Adrenal gland (tissue), 12 donors: ENCODE results near the gene DCANP1. TPM values are rescaled to one million over a fixed set of nuclear protein-coding genes. Genes with fewer than 3 reads are reported as not detected.

Experiments
- DNase-seq, 7 donors: peaks; one replicate each; pipeline ENCODE4 v3.0.0-alpha.2; 2019 to 2020
- H3K27ac ChIP-seq, 5 donors: fragments of 200-600 bp; sonication (generic) in 4 of 5; 1 replicate in 3 of 5; 2 replicates in 2 of 5; pipeline versions ENCODE4 v1.5.1 to v1.8.0; 2016 to 2020; ENCODE audit warnings: mild to moderate bottlenecking in 1 of 5
- H3K27me3 ChIP-seq: fragments of 200-600 bp; 2 replicates; pipeline ENCODE4 v1.8.0; 2021
- H3K36me3 ChIP-seq, 2 donors: fragments of 200-600 bp; replicated peaks in 1 of 2; 1 replicate in 1 of 2; 2 replicates in 1 of 2; pipeline versions ENCODE4 v1.5.1 to v1.8.0; 2018 to 2022
- H3K4me1 ChIP-seq, 2 donors: fragments of 200-600 bp; replicated peaks in 1 of 2; 1 replicate in 1 of 2; 2 replicates in 1 of 2; pipeline versions ENCODE4 v1.5.1 to v1.8.0; 2018 to 2021
- H3K4me3 ChIP-seq, 4 donors: fragments of 200-600 bp; sonication (generic) in 3 of 4; one replicate each; pipeline ENCODE4 v1.5.1; 2016 to 2018
- H3K9me3 ChIP-seq, 3 donors: fragments of 200-600 bp; sonication (generic) in 1 of 3; replicated peaks in 1 of 3; 1 replicate in 2 of 3; 2 replicates in 1 of 3; pipeline versions ENCODE4 v1.5.1 to v1.8.0; 2016 to 2021
- POLR2A ChIP-seq, 2 donors: fragments of 450-650 bp; IDR thresholded peaks; one replicate each; pipeline ENCODE4 v1.6.1; 2017; ENCODE audit warnings: antibody characterized with exemption in 2 of 2, mild to moderate bottlenecking in 2 of 2, moderate library complexity in 1 of 2
- WGBS, 4 donors: extraction: QIAGEN DNeasy Blood & Tissue Kit in 2 of 4; methylation state at CpG; one replicate each; pipeline versions ENCODE4 v1.1.5 to v1.1.7; 2013 to 2017; 5-methylcytosine and 5-hydroxymethylcytosine counted together
- intact Hi-C, 2 donors: fragments of 100-400 bp; cut with DNase I; formaldehyde crosslinking; loops; one replicate each; pipeline versions ENCODE4 v1.14.1 to v1.15.0; 2022 to 2023
- polyA plus RNA-seq, 3 donors: library from polyadenylated mRNA; stranded (reverse); fragments of 200-250 nt in 2 of 3; fragments of 350-450 nt in 1 of 3; fragmentation: Illumina TruSeq in 1 of 3; extraction: RNeasy Lipid Tissue Mini Kit (QIAGEN cat#74804) in 1 of 3; gene quantifications; one replicate each; pipeline ENCODE4 v1.2.3, GENCODE V29; 2013 to 2014
- total RNA-seq, 9 donors: library from RNA; depleted of rRNA in 4 of 9; stranded (reverse); fragments of >200 nt in 4 of 9; fragments of 120-200 nt in 1 of 9; fragmentation: NEBNext Ultra II Directional in 1 of 9; extraction: Animal tissue kit (Norgen Biotek cat#: 25700) in 1 of 9; gene quantifications; one replicate each; pipeline versions ENCODE4 v1.1.0 to v1.2.4, GENCODE V29; 2013 to 2023
- TF ChIP-seq, protein P1 (sequence below), 6 experiments: fragments of 450-650 bp in 4 of 6; fragments of 200-600 bp in 2 of 6; sonication (generic) in 1 of 6; IDR thresholded peaks; 1 replicate in 5 of 6; 2 replicates in 1 of 6; pipeline versions ENCODE4 v1.5.1 to v1.8.0; 2016 to 2021; ENCODE audit warnings: antibody characterized with exemption in 6 of 6, mild to moderate bottlenecking in 2 of 6, moderate library complexity in 1 of 6
- donor health status: healthy with polysubstance abuse.
- donor health status: Bipolar disorder and iron deficiency.
- donor health status: DM: yes; HTN: yes; CAD: no.
- donor health status: DM: no; HTN: no; CAD: no.
- donor health status: DM: no; HTN: no; CAD: no.
- donor health status: DM: yes; HTN: yes; CAD: no.

Gene DCANP1
- total and polyA plus RNA-seq, 12 donors = 0.08 TPM; not detected in 11

DNA sequence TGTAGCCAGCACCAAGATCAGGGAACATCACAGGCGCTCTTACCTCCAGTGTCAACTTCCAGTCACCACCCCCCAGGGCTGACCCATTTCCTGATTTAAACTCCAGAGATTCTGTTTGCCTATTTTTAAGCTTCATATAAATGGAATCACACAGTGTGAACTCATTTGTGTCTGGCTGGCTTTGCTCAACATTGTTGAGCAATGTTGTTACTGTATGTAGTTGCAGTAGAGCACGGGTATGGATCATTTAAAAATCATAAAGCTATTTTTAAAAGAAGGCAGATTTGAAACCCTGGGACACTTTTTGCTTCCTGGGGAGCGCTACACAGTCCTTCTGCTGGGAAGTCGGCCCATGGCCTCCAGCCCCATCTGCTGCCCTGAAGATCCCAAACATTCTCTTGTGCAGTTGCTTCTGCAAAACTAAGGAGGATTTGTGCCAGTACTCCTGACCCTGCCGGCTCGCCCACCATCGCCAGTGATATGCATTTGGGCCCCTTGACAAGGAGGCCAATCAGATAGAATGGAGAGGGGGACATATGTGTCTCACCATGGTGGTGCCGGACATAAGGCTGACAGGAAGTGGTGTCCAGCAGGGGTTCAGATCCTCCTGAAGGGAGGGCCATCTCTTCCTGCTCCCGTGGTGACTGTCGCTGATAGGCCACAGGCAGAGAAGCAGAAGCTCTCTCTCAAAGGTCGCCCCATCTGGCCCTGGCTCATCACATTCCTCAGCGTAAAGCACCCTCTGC, 13.3 kb downstream of the DCANP1 start:
- intact Hi-C loops = no loop called here
- no peak overlapping the region for H3K4me3 ChIP-seq
- peak in 1 of 7 donors; percentile 30 for DNase-seq
- no peaks in the 10 kb centered on the region for H3K9me3 ChIP-seq
- H3K27ac ChIP-seq = peak overlapping the region in 1 of 5 donors; percentile 36
- H3K4me1 ChIP-seq = no peaks in the 10 kb centered on the region
- H3K36me3 ChIP-seq = no peaks in the 10 kb centered on the region
- TF ChIP-seq POLR2A (IDR thresholded peaks at IDR 0.05) = no peak
- TF ChIP-seq, protein P1, sequence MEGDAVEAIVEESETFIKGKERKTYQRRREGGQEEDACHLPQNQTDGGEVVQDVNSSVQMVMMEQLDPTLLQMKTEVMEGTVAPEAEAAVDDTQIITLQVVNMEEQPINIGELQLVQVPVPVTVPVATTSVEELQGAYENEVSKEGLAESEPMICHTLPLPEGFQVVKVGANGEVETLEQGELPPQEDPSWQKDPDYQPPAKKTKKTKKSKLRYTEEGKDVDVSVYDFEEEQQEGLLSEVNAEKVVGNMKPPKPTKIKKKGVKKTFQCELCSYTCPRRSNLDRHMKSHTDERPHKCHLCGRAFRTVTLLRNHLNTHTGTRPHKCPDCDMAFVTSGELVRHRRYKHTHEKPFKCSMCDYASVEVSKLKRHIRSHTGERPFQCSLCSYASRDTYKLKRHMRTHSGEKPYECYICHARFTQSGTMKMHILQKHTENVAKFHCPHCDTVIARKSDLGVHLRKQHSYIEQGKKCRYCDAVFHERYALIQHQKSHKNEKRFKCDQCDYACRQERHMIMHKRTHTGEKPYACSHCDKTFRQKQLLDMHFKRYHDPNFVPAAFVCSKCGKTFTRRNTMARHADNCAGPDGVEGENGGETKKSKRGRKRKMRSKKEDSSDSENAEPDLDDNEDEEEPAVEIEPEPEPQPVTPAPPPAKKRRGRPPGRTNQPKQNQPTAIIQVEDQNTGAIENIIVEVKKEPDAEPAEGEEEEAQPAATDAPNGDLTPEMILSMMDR (IDR thresholded peaks at IDR 0.05) = no peak
- peaks cover 4% of the 10 kb centered on the region for H3K27me3 ChIP-seq
- WGBS, 4 donors = 63 to 77% (median 67%) methylated on average over 7 to 12 of the region's 12 CpGs

DNA sequence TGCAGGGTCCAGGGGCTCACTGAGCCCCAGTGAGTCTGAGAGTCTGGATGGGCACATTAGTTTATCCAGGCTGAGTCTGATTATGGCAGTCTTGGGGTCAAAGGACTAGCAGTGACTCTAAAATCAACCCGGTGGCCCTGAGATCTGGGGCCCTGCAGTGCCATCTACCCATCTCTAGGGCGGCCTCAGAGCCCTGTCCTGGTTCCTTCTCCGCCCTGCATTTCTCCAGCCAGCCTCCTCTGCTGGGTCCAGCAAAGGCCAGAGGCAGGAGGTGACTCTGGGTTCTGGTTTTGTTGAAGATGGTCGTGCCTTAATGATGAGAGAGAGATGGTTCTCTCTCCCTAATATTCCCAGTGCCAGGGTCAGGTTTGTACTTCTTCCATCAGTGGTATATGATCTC, 15.0 kb downstream of the DCANP1 start:
- Histone ChIP-seq H3K4me3 (no peak overlapping the region), H3K36me3 (no peaks in the 10 kb centered on the region), H3K27me3 (peaks cover 4% of the 10 kb centered on the region), H3K9me3 (no peaks in the 10 kb centered on the region), H3K27ac (no peak overlapping the region), H3K4me1 (no peaks in the 10 kb centered on the region)
- WGBS, 4 donors = 70 to 86% (median 83%) methylated on average over 3 to 4 of the region's 4 CpGs
- TF ChIP-seq, protein P1 (IDR thresholded peaks at IDR 0.05) = no peak
- TF ChIP-seq POLR2A (IDR thresholded peaks at IDR 0.05) = no peak
- intact Hi-C loops = no loop called here
- no peak for DNase-seq

DNA sequence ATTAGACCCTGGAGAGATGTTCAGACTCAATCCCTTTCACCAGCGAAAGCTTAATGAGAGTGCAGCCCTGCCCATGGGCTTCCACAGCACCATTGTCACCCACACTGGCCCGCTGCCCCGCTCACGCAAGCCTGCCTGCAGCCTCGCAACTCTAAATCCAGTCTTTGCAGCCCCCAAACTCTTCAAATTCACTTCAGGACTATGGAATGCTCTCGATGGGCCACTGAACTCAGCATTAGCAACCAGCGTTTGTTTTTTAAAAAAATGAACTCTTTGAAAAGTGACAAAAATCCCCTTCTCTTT, 17.1 kb downstream of the DCANP1 start:
- intact Hi-C loops = no loop called here
- H3K36me3 ChIP-seq = no peaks in the 10 kb centered on the region
- no peaks in the 10 kb centered on the region for H3K9me3 ChIP-seq
- H3K4me3 ChIP-seq = no peak overlapping the region
- H3K27me3 ChIP-seq = no peaks in the 10 kb centered on the region
- WGBS, 4 donors = 72 to 89% (median 83%) methylated on average over 7 of the region's 7 CpGs
- no peak overlapping the region for H3K27ac ChIP-seq
- no peak for DNase-seq
- TF ChIP-seq POLR2A (IDR thresholded peaks at IDR 0.05) = no peak
- TF ChIP-seq, protein P1 (IDR thresholded peaks at IDR 0.05) = no peak
- H3K4me1 ChIP-seq = no peaks in the 10 kb centered on the region

DNA sequence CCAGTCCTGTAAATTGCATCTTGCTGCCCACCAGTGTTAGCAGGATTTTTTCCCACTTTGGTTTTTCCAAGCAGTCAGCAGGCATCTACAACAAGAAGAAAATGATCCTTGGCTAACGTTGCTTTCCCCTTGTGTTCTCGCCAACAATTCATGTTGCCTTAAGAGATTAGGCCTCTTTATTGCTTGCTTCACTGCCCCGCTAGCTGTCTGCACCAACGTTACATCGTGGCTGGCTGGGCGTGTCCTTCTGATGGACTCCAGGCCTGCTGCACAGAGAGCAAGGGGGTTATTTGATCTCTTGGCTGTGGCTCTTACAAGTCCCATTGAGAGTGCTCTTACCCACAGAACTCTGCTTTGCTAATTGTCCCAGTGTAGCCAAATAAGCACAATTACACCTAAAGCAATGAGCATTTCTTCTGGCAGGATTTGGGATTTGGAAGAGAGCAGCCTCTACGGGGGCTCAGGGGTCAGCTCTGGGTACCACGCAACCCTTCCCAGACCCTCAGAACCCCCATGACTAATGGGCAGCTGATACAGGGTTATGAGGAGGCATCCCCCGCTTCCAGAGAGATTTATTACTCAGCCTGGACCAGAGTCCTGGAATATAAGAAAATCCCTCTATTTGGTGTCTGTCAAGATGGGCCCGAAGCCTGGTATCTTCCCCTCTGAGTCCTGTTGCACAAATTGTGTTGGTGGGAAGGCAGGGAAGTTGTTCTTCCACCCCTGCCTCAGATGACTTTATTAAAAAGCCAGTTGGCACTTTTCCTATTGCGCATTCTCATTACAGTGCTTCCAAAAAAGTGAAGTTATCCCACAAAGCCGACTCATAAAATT, 17.6 kb downstream of the DCANP1 start:
- DNase-seq = no peak
- Histone ChIP-seq H3K27me3 (no peaks in the 10 kb centered on the region), H3K9me3 (no peaks in the 10 kb centered on the region), H3K27ac (no peak overlapping the region), H3K36me3 (no peaks in the 10 kb centered on the region), H3K4me1 (no peaks in the 10 kb centered on the region), H3K4me3 (no peak overlapping the region)
- 48 to 59% (median 55%) methylated on average over 12 of the region's 12 CpGs for WGBS, 4 donors
- TF ChIP-seq, protein P1 (IDR thresholded peaks at IDR 0.05) = no peak
- no peak for TF ChIP-seq POLR2A (IDR thresholded peaks at IDR 0.05)
- intact Hi-C loops = no loop called here
